ENCODE data around the gene NUAK2. TPM values are rescaled to one million over a fixed set of nuclear protein-coding genes. Genes with fewer than 3 reads are reported as not detected.

Gene NUAK2
- polyA plus RNA-seq, 1 donor from 2014 or later = 1.4 TPM

- Histone ChIP-seq H4K20me1 (ENCODE audit: insufficient read depth) (no peaks in the 10 kb centered on the region), H3K27me3 (ENCODE audit: insufficient read depth, low read depth, low read length) (no peaks in the 10 kb centered on the region), H3K79me2 (replicated peaks; ENCODE audit: insufficient read depth, low read length) (no peaks in the 10 kb centered on the region), H3K27ac (ENCODE audit: low read length) (no peak overlapping the region), H3K9me2 (ENCODE audit: insufficient read depth, low read length) (no peaks in the 10 kb centered on the region), H2AFZ (ENCODE audit: low read depth, low read length) (no peak overlapping the region), H3K36me3 (ENCODE audit: insufficient read depth, low read length) (no peaks in the 10 kb centered on the region), H3K4me3 (ENCODE audit: low read length) (no peak overlapping the region), H3F3A (ENCODE audit: insufficient read depth, low read length, poor library complexity, severe bottlenecking) (no peaks in the 10 kb centered on the region), H3K9me3 (ENCODE audit: low read length) (no peaks in the 10 kb centered on the region), H3K9ac (ENCODE audit: low read length) (no peak overlapping the region), H3K4me2 (ENCODE audit: low read length) (no peak overlapping the region)
- TF ChIP-seq POLR2AphosphoS5 (IDR thresholded peaks at IDR 0.05) = no peak
- TF ChIP-seq MXI1 (conservative IDR thresholded peaks at IDR 0.05; ENCODE audit: poor library complexity, severe bottlenecking) = no peak
- TF ChIP-seq SMC3 (conservative IDR thresholded peaks at IDR 0.05; ENCODE audit: poor library complexity) = no peak
- no peak for TF ChIP-seq REST (IDR thresholded peaks at IDR 0.05; ENCODE audit: borderline replicate concordance)
- TF ChIP-seq RAD21 (conservative IDR thresholded peaks at IDR 0.05) = no peak
- no peak for TF ChIP-seq EZH2 (IDR thresholded peaks at IDR 0.05; ENCODE audit: borderline replicate concordance, insufficient read depth, low read length, poor library complexity, severe bottlenecking)
- no peak for TF ChIP-seq TAF1 (IDR thresholded peaks at IDR 0.05; ENCODE audit: low read depth)
- TF ChIP-seq EP300 (conservative IDR thresholded peaks at IDR 0.05; ENCODE audit: poor library complexity, severe bottlenecking) = no peak
- TF ChIP-seq CTCF (IDR thresholded peaks at IDR 0.05; ENCODE audit: poor library complexity, severe bottlenecking) = no peak
Measured at GRCh38 chr1:205340676-205341075, 19.1 kb upstream of the NUAK2 start.

GRCh38 chr1:205339717-205340116 lies 18.2 kb upstream of the NUAK2 start:
- no peak for TF ChIP-seq CTCF (IDR thresholded peaks at IDR 0.05; ENCODE audit: poor library complexity, severe bottlenecking)
- no peak for TF ChIP-seq RAD21 (conservative IDR thresholded peaks at IDR 0.05)
- no peak for TF ChIP-seq SMC3 (conservative IDR thresholded peaks at IDR 0.05; ENCODE audit: poor library complexity)
- TF ChIP-seq REST (IDR thresholded peaks at IDR 0.05; ENCODE audit: borderline replicate concordance) = no peak
- TF ChIP-seq MXI1 (conservative IDR thresholded peaks at IDR 0.05; ENCODE audit: poor library complexity, severe bottlenecking) = no peak
- TF ChIP-seq EZH2 (IDR thresholded peaks at IDR 0.05; ENCODE audit: borderline replicate concordance, insufficient read depth, low read length, poor library complexity, severe bottlenecking) = no peak
- TF ChIP-seq EP300 (conservative IDR thresholded peaks at IDR 0.05; ENCODE audit: poor library complexity, severe bottlenecking) = no peak
- TF ChIP-seq TAF1 (IDR thresholded peaks at IDR 0.05; ENCODE audit: low read depth) = no peak
- no peak for TF ChIP-seq POLR2AphosphoS5 (IDR thresholded peaks at IDR 0.05)
- no peaks in the 10 kb centered on the region for H3K9me3 ChIP-seq (ENCODE audit: low read length)

More at GRCh38 chr1:205339717-205340116, 18.2 kb upstream of the NUAK2 start:
- Histone ChIP-seq H3K9ac (ENCODE audit: low read length) (no peak overlapping the region), H3K4me3 (ENCODE audit: low read length) (no peak overlapping the region), H2AFZ (ENCODE audit: low read depth, low read length) (no peak overlapping the region), H3K27me3 (ENCODE audit: insufficient read depth, low read depth, low read length) (no peaks in the 10 kb centered on the region), H3K9me2 (ENCODE audit: insufficient read depth, low read length) (no peaks in the 10 kb centered on the region), H3K27ac (ENCODE audit: low read length) (no peak overlapping the region), H4K20me1 (ENCODE audit: insufficient read depth) (no peaks in the 10 kb centered on the region), H3K79me2 (replicated peaks; ENCODE audit: insufficient read depth, low read length) (no peaks in the 10 kb centered on the region), H3K36me3 (ENCODE audit: insufficient read depth, low read length) (no peaks in the 10 kb centered on the region), H3K4me2 (ENCODE audit: low read length) (no peak overlapping the region), H3F3A (ENCODE audit: insufficient read depth, low read length, poor library complexity, severe bottlenecking) (no peaks in the 10 kb centered on the region)
